Gastrocnemius medialis (tissue), 4 donors: ENCODE measurements around the gene CLCN6. TPM values are rescaled to one million over a fixed set of nuclear protein-coding genes. Genes with fewer than 3 reads are reported as not detected.

ENCODE experiments used
- ATAC-seq, 2 donors: fragments of 150-250 bp; one replicate each; pipeline ENCODE4 v1.9.1; 2016
- DNase-seq, 2 donors: peaks; one replicate each; pipeline ENCODE4 v3.0.0-alpha.2; 2019
- H3K27ac ChIP-seq, 4 donors: fragments of 200-600 bp; sonication (generic); 1 replicate in 1 of 4; 2 replicates in 3 of 4; pipeline ENCODE4 v1.5.1; 2016 to 2018; ENCODE audit warnings: mild to moderate bottlenecking in 2 of 4, moderate library complexity in 1 of 4
- H3K27me3 ChIP-seq, 3 donors: fragments of 200-600 bp; sonication (generic) in 2 of 3; 1 replicate in 1 of 3; 2 replicates in 2 of 3; pipeline versions ENCODE4 v1.5.1 to v1.6.0; 2016 to 2019; ENCODE audit warnings: mild to moderate bottlenecking in 1 of 3, moderate library complexity in 1 of 3
- H3K36me3 ChIP-seq, 2 donors: fragments of 200-600 bp; sonication (generic) in 1 of 2; one replicate each; pipeline ENCODE4 v1.5.1; 2017 to 2018
- H3K4me1 ChIP-seq, 2 donors: fragments of 200-600 bp; sonication (generic) in 1 of 2; one replicate each; pipeline ENCODE4 v1.5.1; 2016 to 2017; ENCODE audit warnings: mild to moderate bottlenecking in 2 of 2
- H3K4me3 ChIP-seq, 4 donors: fragments of 200-600 bp; sonication (generic) in 3 of 4; 1 replicate in 1 of 4; 2 replicates in 3 of 4; pipeline ENCODE4 v1.5.1; 2016 to 2019; ENCODE audit warnings: mild to moderate bottlenecking in 2 of 4
- H3K9me3 ChIP-seq, 3 donors: fragments of 200-600 bp; sonication (generic) in 2 of 3; 1 replicate in 1 of 3; 2 replicates in 2 of 3; pipeline ENCODE4 v1.5.1; 2016 to 2019
- CTCF ChIP-seq, 5 experiments: fragments of 450-650 bp in 3 of 5; fragments of 200-600 bp in 2 of 5; sonication (generic) in 2 of 5; IDR thresholded peaks in 4 of 5; conservative IDR thresholded peaks in 1 of 5; 1 replicate in 4 of 5; 2 replicates in 1 of 5; pipeline ENCODE4 v1.5.1; 2016 to 2019; ENCODE audit warnings: antibody characterized with exemption in 5 of 5, mild to moderate bottlenecking in 3 of 5, moderate library complexity in 3 of 5
- POLR2A ChIP-seq, 2 donors: fragments of 450-650 bp; IDR thresholded peaks; one replicate each; pipeline ENCODE4 v1.6.1; 2017; ENCODE audit warnings: antibody characterized with exemption in 2 of 2, mild to moderate bottlenecking in 2 of 2, moderate library complexity in 2 of 2
- in situ Hi-C, 4 donors: fragments of 200-750 bp; cut with MboI; loops; one replicate each; pipeline versions ENCODE4 v1.15.0 to v1.8.0; 2017; ENCODE audit warnings: low sequenced_read_pairs in 4 of 4
- intact Hi-C: fragments of 100-400 bp; cut with DNase I; formaldehyde crosslinking; loops from one replicate; pipeline ENCODE4 v1.15.1; 2023; ENCODE audit warnings: low total_unique reads
- total RNA-seq, 4 donors: library from RNA; depleted of rRNA; stranded (reverse); fragments of >200 nt; gene quantifications; one replicate each; pipeline versions ENCODE4 v1.1.0 to v1.2.3, GENCODE V29; 2016

CLCN6 gene
- total RNA-seq, 4 donors from 2014 or later = 7.1 to 11.9 (median 9.5) TPM

- intact Hi-C loops = no loop called here
- H3K4me1 ChIP-seq = no peaks in the 10 kb centered on the region
- no peak overlapping the region for H3K4me3 ChIP-seq
- no peaks in the 10 kb centered on the region for H3K36me3 ChIP-seq
- TF ChIP-seq POLR2A (IDR thresholded peaks at IDR 0.05) (no peak), CTCF (IDR thresholded peaks at IDR 0.05 in 4 of 5, conservative IDR thresholded peaks at IDR 0.05 in 1 of 5) (no peak)
- H3K27me3 ChIP-seq = no peaks in the 10 kb centered on the region
- no peak for DNase-seq
- in situ Hi-C loops = no loop called here
- H3K9me3 ChIP-seq = no peaks in the 10 kb centered on the region
- no peak overlapping the region for H3K27ac ChIP-seq
- ATAC-seq = no peak
These were observed 27.7 kb upstream of the CLCN6 start for GRCh38 chr1:11778336-11778735.

DNA sequence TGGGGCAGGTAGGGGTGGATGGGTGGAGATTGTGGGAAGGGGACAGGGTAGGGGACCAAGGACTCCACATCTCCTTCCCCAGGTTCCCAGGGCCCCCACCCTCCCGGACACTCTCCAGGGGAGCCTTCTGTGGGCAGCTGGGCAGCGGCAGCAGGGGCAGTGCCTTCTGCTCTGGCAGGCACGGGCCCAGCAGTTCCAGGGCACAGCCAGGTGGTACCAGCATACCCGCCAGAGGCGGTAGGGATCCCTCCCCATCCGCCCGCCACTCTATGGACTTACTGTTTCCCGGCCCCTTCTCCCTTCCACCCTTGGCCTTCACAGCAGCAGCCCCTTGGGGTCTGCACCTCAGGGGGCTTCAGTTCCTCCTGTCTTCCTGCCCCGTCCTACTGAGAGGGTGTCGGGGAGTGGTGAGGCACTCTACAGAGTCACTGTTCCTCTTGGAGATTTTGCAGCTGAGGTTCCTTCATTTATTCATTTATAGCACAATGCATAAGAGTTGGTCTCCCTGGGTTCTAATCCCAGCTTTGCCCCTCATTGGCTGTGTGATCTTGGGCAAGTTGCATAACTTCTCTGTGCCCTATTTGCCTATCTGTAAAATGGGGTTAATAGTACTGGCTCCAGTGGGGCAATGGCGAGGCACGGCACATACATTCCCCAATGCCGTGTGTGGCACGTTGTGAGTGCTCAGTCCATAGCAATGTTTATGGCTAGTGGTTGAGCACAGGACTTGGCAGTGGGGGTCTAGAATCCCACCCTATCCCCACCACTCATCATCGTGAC is 27.0 kb upstream of the CLCN6 start:
- no peaks in the 10 kb centered on the region for H3K36me3 ChIP-seq
- no peak overlapping the region for H3K4me3 ChIP-seq
- in situ Hi-C loops (no loop called here), intact Hi-C loops (no loop called here)
- TF ChIP-seq POLR2A (IDR thresholded peaks at IDR 0.05) (no peak), CTCF (IDR thresholded peaks at IDR 0.05 in 4 of 5, conservative IDR thresholded peaks at IDR 0.05 in 1 of 5) (no peak)
- no peaks in the 10 kb centered on the region for H3K4me1 ChIP-seq
- H3K27ac ChIP-seq = no peak overlapping the region
- H3K27me3 ChIP-seq = no peaks in the 10 kb centered on the region
- DNase-seq (no peak), ATAC-seq (no peak)
- H3K9me3 ChIP-seq = no peaks in the 10 kb centered on the region

- in situ Hi-C loops = loop anchor here in 1 of 4 donors (10.0 kb wide), 1 partner anchor 45 kb away; the partner anchor contains the start of gene AGTRAP
- H3K27ac ChIP-seq = no peak overlapping the region
- ATAC-seq (no peak), DNase-seq (no peak)
- no peak overlapping the region for H3K4me3 ChIP-seq
- TF ChIP-seq POLR2A (IDR thresholded peaks at IDR 0.05) = no peak
- no peak for TF ChIP-seq CTCF (IDR thresholded peaks at IDR 0.05 in 4 of 5, conservative IDR thresholded peaks at IDR 0.05 in 1 of 5)
- no peaks in the 10 kb centered on the region for H3K9me3 ChIP-seq
- H3K4me1 ChIP-seq = peaks cover 2 to 4% of the 10 kb centered on the region in 2 donors
- intact Hi-C loops = no loop called here
- no peaks in the 10 kb centered on the region for H3K36me3 ChIP-seq
- H3K27me3 ChIP-seq = no peaks in the 10 kb centered on the region
These were observed 26.1 kb upstream of the CLCN6 start for GRCh38 chr1:11779715-11780379.

DNA sequence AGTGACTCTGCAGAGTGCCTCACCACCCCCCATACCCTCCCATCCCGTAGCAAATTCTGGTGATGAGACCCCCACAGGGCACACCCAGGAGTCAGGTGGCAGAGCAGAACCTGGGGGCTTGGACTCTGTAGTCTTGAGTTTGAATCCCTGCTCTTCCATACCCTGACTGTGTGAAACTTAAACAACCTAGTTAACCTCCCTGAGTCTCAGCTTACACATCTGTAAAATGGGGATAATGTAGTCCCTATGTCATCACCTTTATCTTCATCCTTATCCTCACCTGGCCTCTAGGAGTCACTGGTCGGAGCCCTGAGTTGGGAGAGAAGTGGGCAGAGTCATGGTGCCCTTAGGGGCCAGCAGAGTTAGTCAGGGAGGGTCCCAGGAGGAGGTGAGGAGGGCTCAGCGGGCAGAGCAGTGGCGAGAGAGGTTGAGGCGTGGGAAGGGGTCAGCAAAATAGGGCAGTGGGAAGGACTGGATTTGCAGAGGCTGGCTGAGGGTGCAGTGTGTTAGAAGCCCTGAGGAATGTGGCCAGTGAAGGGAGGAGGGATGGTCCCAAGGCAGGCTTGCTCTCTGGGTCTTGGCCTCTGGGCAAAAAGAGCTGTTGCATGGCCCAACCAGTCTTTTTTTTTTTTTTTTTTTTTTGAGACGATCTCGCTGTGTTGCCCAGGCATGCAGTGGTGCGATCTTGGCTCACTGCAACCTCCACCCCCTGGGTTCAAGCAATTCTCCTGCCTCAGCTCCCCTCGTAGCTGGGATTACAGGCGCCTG is 25.4 kb upstream of the CLCN6 start:
- ATAC-seq (no peak), DNase-seq (no peak)
- Histone ChIP-seq H3K9me3 (no peaks in the 10 kb centered on the region), H3K27ac (no peak overlapping the region), H3K36me3 (no peaks in the 10 kb centered on the region), H3K4me1 (peaks cover 8 to 11% of the 10 kb centered on the region in 2 donors), H3K27me3 (no peaks in the 10 kb centered on the region), H3K4me3 (no peak overlapping the region)
- in situ Hi-C loops = loop anchor here in 1 of 4 donors (10.0 kb wide), 1 partner anchor 46 kb away; the partner anchor contains the start of gene AGTRAP
- no peak for TF ChIP-seq CTCF (IDR thresholded peaks at IDR 0.05 in 4 of 5, conservative IDR thresholded peaks at IDR 0.05 in 1 of 5)
- no peak for TF ChIP-seq POLR2A (IDR thresholded peaks at IDR 0.05)
- intact Hi-C loops = no loop called here
